NT2/D1 (cell line): ENCODE measurements around the gene SERTAD1.

Experiments
- YY1 ChIP-seq: IDR thresholded peaks from 2 replicates; pipeline ENCODE4 v1.6.1; 2011; ENCODE audit not compliant: insufficient read length, insufficient read depth
- ZNF274 ChIP-seq: IDR thresholded peaks from 2 replicates; pipeline ENCODE4 v1.6.1; 2011; ENCODE audit warnings: mild to moderate bottlenecking, low read depth, low read length

- no peak for TF ChIP-seq YY1
- no peak for TF ChIP-seq ZNF274
These were observed 40.6 kb upstream of the SERTAD1 start for GRCh38 chr19:40466219-40466984.
